ENCODE results near the gene RAB36. TPM values are rescaled to one million over a fixed set of nuclear protein-coding genes. Genes with fewer than 3 reads are reported as not detected.
A peak's percentile ranks its signal among the peaks of the same experiment; 100 is the strongest.

Gene RAB36
- total and polyA plus RNA-seq, 8 donors, result 3.8 to 15.0 (median 10.1) TPM

GRCh38 chr22:23143119-23143518 is 2.2 kb upstream of the RAB36 start:
- H3K4me1 ChIP-seq, result peaks cover 8 to 61% of the 10 kb centered on the region in 2 donors
- intact Hi-C loops (cut with DNase I), result no loop called here
- H3K36me3 ChIP-seq, result no peaks in the 10 kb centered on the region
- H3K27me3 ChIP-seq, result no peaks in the 10 kb centered on the region
- ATAC-seq, result no peak
- no peak for TF ChIP-seq CTCF (IDR thresholded peaks at IDR 0.05)
- no peak overlapping the region for H3K4me3 ChIP-seq
- no peak for DNase-seq
- no peaks in the 10 kb centered on the region for H3K9me3 ChIP-seq
- no peak overlapping the region for H3K27ac ChIP-seq

GRCh38 chr22:23144432-23144831 is 845 bp upstream of the RAB36 start:
- intact Hi-C loops (cut with DNase I), result no loop called here
- no peak for ATAC-seq
- peak overlapping the region; percentile 26 to 45 for H3K27ac ChIP-seq

GRCh38 chr22:23145878-23146470 is 697 bp downstream of the RAB36 start:
- Histone ChIP-seq H3K9me3 (no peaks in the 10 kb centered on the region), H3K27ac (peak overlapping the region in 1 of 2 donors; percentile 69), H3K4me1 (peaks cover 8 to 70% of the 10 kb centered on the region in 2 donors), H3K4me3 (peak overlapping the region; percentile 29 to 44), H3K36me3 (no peaks in the 10 kb centered on the region), H3K27me3 (no peaks in the 10 kb centered on the region)
- DNase-seq (peak in 1 of 4 donors; percentile 18), ATAC-seq (no peak)
- no peak for TF ChIP-seq CTCF (IDR thresholded peaks at IDR 0.05)
- intact Hi-C loops (cut with DNase I), result no loop called here

More at GRCh38 chr22:23144432-23144831, 845 bp upstream of the RAB36 start:
- TF ChIP-seq CTCF (IDR thresholded peaks at IDR 0.05), result no peak
- Histone ChIP-seq H3K4me1 (peaks cover 8 to 62% of the 10 kb centered on the region in 2 donors), H3K36me3 (no peaks in the 10 kb centered on the region), H3K9me3 (no peaks in the 10 kb centered on the region), H3K4me3 (no peak overlapping the region), H3K27me3 (no peaks in the 10 kb centered on the region)
- DNase-seq, result no peak

- H3K9me3 ChIP-seq, result no peaks in the 10 kb centered on the region
- peaks cover 6 to 71% of the 10 kb centered on the region in 2 donors for H3K4me1 ChIP-seq
- H3K27me3 ChIP-seq, result no peaks in the 10 kb centered on the region
- H3K4me3 ChIP-seq, result no peak overlapping the region
- H3K36me3 ChIP-seq, result no peaks in the 10 kb centered on the region
- ATAC-seq (no peak), DNase-seq (peak in 1 of 4 donors; percentile 49)
- no peak overlapping the region for H3K27ac ChIP-seq
- no peak for TF ChIP-seq CTCF (IDR thresholded peaks at IDR 0.05)
- intact Hi-C loops (cut with DNase I), result no loop called here
These were observed 1.4 kb downstream of the RAB36 start for GRCh38 chr22:23146478-23147205.

- peak overlapping the region in 1 of 2 donors; percentile 46 for H3K27ac ChIP-seq
These were observed 2.5 kb downstream of the RAB36 start for GRCh38 chr22:23147617-23148387.

More at GRCh38 chr22:23147617-23148387, 2.5 kb downstream of the RAB36 start:
- no peaks in the 10 kb centered on the region for H3K36me3 ChIP-seq
- intact Hi-C loops (cut with DNase I), result no loop called here
- H3K27me3 ChIP-seq, result no peaks in the 10 kb centered on the region
- DNase-seq (peak in 1 of 4 donors; percentile 60), ATAC-seq (peak; percentile 33)
- TF ChIP-seq CTCF (IDR thresholded peaks at IDR 0.05), result no peak
- peaks cover 5 to 73% of the 10 kb centered on the region in 2 donors for H3K4me1 ChIP-seq
- H3K4me3 ChIP-seq, result no peak overlapping the region
- no peaks in the 10 kb centered on the region for H3K9me3 ChIP-seq
